ENCODE results near the gene PLLP.
"Not testable (repeated sequence)": the region's sequence is repeated elsewhere in the genome, so short reads cannot be mapped to it uniquely, and the experiment has no call there.

Gene PLLP

GRCh38 chr16:57271063-57271345 is 13.5 kb downstream of the PLLP start:
- DNase-seq = no peak

GRCh38 chr16:57270221-57271062 is 14.0 kb downstream of the PLLP start:
- no peak for DNase-seq

- DNase-seq = no peak
Measured at GRCh38 chr16:57268804-57269800, 15.4 kb downstream of the PLLP start.

- DNase-seq = not testable (repeated sequence)
Measured at GRCh38 chr16:57267343-57267742, 17.1 kb downstream of the PLLP start.

- DNase-seq = no peak
Measured at GRCh38 chr16:57266531-57267260, 17.8 kb downstream of the PLLP start.

- peak; percentile 39 for DNase-seq
Measured at GRCh38 chr16:57265850-57266530, 18.5 kb downstream of the PLLP start.

- DNase-seq = no peak
Measured at GRCh38 chr16:57264950-57265371, 19.5 kb downstream of the PLLP start.

GRCh38 chr16:57264381-57264780 is 20.1 kb downstream of the PLLP start:
- no peak for DNase-seq

- DNase-seq = no peak
Measured at GRCh38 chr16:57263541-57264351, 20.7 kb downstream of the PLLP start.

- no peak for DNase-seq
Measured at GRCh38 chr16:57262841-57263540, 21.5 kb downstream of the PLLP start.

GRCh38 chr16:57261806-57262205 is 22.7 kb downstream of the PLLP start:
- no peak for DNase-seq

GRCh38 chr16:57260294-57260929 is 24.1 kb downstream of the PLLP start:
- DNase-seq = peak; percentile 29

- DNase-seq = no peak
Measured at GRCh38 chr16:57258910-57259475, 25.5 kb downstream of the PLLP start.

GRCh38 chr16:57258226-57258909 is 26.1 kb downstream of the PLLP start:
- DNase-seq = no peak

GRCh38 chr16:57257455-57258070 is 26.9 kb downstream of the PLLP start:
- DNase-seq = no peak

GRCh38 chr16:57256601-57257395 is 27.7 kb downstream of the PLLP start:
- no peak for DNase-seq

- no peak for DNase-seq
Measured at GRCh38 chr16:57255686-57256415, 28.6 kb downstream of the PLLP start.
